ENCODE measurements around the gene LMF1. TPM values are rescaled to one million over a fixed set of nuclear protein-coding genes. Genes with fewer than 3 reads are reported as not detected.

The LMF1 gene
- total RNA-seq, 2 experiments from 2014 or later, result 21.3 to 22.6 TPM

DNA sequence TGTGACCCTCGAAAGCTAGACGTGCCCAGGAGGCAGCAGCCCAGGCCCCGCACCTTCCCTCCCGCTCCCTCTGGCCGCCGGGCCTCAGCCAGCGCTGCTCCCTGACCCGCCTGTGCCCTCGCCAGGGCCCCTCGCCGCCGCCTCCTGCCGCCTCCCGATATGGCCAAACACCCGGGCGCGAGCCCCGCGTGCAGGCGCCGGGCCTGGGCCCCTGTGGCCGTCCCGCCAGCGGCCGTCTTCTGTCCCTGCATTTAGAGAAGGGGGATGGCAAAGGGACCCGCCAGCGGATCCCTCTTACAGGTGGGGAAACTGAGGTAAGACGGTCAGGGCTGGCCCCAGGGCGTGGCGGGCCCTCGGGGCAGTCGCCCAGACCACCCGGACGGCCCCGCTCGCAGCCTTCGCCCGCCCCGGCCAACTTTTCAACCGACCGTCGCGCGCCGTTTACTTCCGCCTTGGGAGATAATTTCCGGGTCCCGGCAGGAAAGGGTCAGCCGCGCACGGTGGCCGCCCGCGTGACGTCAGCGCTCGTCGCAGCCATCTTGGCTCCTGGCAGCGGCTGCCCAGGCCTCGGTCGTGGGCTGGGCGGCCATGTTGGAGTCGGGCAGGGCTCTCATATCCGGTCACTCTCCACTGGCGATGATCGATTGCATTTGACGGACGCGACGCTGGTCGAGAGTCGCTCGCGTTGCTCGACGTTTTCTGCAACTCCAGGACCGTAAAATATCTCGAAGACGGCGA, 163.3 kb downstream of the LMF1 start:
- peak; percentile 91 for DNase-seq
- H3K27me3 Mint-ChIP-seq, result peaks cover 6% of the 10 kb centered on the region
- H3K27ac Mint-ChIP-seq, result peak overlapping the region; percentile 83
- peaks cover 16% of the 10 kb centered on the region for H3K4me1 Mint-ChIP-seq
- CTCF ChIA-PET, result interaction anchor here (0.7 to 1.3 kb wide), 2 partner anchors 19 to 52 kb away, joined by 5 to 6 read pairs; partner anchors contain the start of genes CHTF18 and RPUSD1
- POLR2A ChIA-PET, result interaction anchor here (0.8 to 1.5 kb wide), 5 partner anchors 12 to 171 kb away, joined by 3 to 8 read pairs (median 4); partner anchors contain the start of genes CHTF18, METTL26 and RPUSD1
- peaks cover 3% of the 10 kb centered on the region for H3K36me3 Mint-ChIP-seq (ENCODE audit: low read depth)
- no peaks in the 10 kb centered on the region for H3K9me3 Mint-ChIP-seq
- peak overlapping the region; percentile 97 for H3K4me3 Mint-ChIP-seq

DNA sequence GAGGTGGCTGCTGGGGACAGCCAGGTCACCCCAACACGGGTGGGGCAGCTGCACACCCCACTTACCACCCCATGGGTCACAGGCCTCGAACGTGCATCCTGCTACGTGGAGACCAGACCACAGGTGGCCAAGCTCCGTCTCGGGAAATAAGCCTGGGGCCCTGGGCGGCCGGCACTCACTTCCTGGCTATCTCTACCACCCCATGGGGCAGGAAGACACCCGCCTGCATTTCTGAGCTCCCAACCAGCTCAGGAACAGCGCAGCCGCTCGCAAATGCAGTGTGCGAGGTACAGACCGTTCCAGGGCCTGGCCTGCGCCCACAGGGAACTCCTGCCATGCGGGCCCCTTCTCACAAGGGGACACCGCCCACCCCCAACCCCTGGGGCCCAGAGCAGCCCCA, 165.3 kb downstream of the LMF1 start:
- peaks cover 5% of the 10 kb centered on the region for H3K27me3 Mint-ChIP-seq
- POLR2A ChIA-PET, result no interaction called here

GRCh38 chr16:804193-805048, 166.4 kb downstream of the LMF1 start:
- DNase-seq, result no peak
- H3K27me3 Mint-ChIP-seq, result peaks cover 7% of the 10 kb centered on the region
- no peaks in the 10 kb centered on the region for H3K9me3 Mint-ChIP-seq
- no peak overlapping the region for H3K27ac Mint-ChIP-seq
- H3K4me3 Mint-ChIP-seq, result no peak overlapping the region
- H3K36me3 Mint-ChIP-seq (ENCODE audit: low read depth), result peaks cover 3% of the 10 kb centered on the region
- POLR2A ChIA-PET, result interaction anchor here (1.0 to 2.5 kb wide), 4 partner anchors 15 to 159 kb away, joined by 3 to 9 read pairs (median 4); partner anchors contain the start of genes CHTF18, RPUSD1 and WDR24
- H3K4me1 Mint-ChIP-seq, result peaks cover 16% of the 10 kb centered on the region
- CTCF ChIA-PET, result interaction anchor here (1.7 kb wide), 1 partner anchor 20 kb away, joined by 3 read pairs; no protein-coding TSS in a partner anchor

More for the DNA sequence above, 165.3 kb downstream of the LMF1 start:
- CTCF ChIA-PET, result no interaction called here
- Mint-ChIP-seq H3K9me3 (no peaks in the 10 kb centered on the region), H3K4me3 (no peak overlapping the region), H3K27ac (no peak overlapping the region), H3K4me1 (peaks cover 16% of the 10 kb centered on the region), H3K36me3 (ENCODE audit: low read depth) (peaks cover 3% of the 10 kb centered on the region)
- DNase-seq, result no peak

DNA sequence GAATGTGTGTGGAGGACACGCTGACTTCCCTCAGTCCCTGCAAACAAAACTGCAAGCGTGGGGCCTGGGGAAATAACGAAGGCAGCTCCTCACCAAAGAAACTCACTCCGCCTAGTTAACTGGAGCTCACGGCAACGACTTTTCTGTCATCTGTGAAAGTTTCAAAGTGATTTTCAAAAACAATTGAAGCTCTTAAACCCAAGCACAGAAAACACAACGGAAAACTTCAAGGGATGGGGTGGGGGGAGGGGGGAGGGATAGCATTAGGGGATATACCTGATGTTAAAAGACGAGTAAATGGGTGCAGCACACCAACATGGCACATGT, 167.1 kb downstream of the LMF1 start:
- H3K9me3 Mint-ChIP-seq, result no peaks in the 10 kb centered on the region
- H3K27ac Mint-ChIP-seq, result no peak overlapping the region
- no peak overlapping the region for H3K4me3 Mint-ChIP-seq
- peaks cover 3% of the 10 kb centered on the region for H3K36me3 Mint-ChIP-seq (ENCODE audit: low read depth)
- no peak for DNase-seq
- H3K27me3 Mint-ChIP-seq, result peaks cover 7% of the 10 kb centered on the region
- peaks cover 15% of the 10 kb centered on the region for H3K4me1 Mint-ChIP-seq
- ChIA-PET CTCF (interaction anchor here (1.7 kb wide), 1 partner anchor 19 kb away, joined by 3 read pairs; no protein-coding TSS in a partner anchor), POLR2A (interaction anchor here (1.0 to 2.5 kb wide), 4 partner anchors 14 to 160 kb away, joined by 3 to 9 read pairs (median 4); partner anchors contain the start of genes CHTF18, RPUSD1 and WDR24)

Other genes with a start within 250 kb of the LMF1 start
- gene ANTKMT, start 249.8 kb downstream of the LMF1 start, total RNA-seq, result 1 to 10 TPM; 8.4 to 9.3 TPM
- gene CCDC78, start 244.5 kb downstream of the LMF1 start, total RNA-seq, result 1 to 10 TPM; 1.9 to 2.3 TPM
- gene HAGHL, start 243.9 kb downstream of the LMF1 start, total RNA-seq, result 1 to 10 TPM; 8.9 to 9.1 TPM
- gene CIAO3, start 230.0 kb downstream of the LMF1 start, total RNA-seq, result 10 to 100 TPM; 34.0 to 34.8 TPM
- not detected for gene MSLN, start 210.2 kb downstream of the LMF1 start, total RNA-seq
- gene RPUSD1, start 182.6 kb downstream of the LMF1 start, total RNA-seq, result 10 to 100 TPM; 22.2 to 22.3 TPM
- 10 to 100 TPM; 77.6 to 80.0 TPM for gene CHTF18, start 182.4 kb downstream of the LMF1 start, total RNA-seq
- gene GNG13, start 170.2 kb downstream of the LMF1 start, total RNA-seq, result not detected
- under 1 TPM; 0.10 to 0.13 TPM for gene SOX8, start 10.8 kb upstream of the LMF1 start, total RNA-seq
- not detected for gene SSTR5, start 101.8 kb upstream of the LMF1 start, total RNA-seq
- not detected for gene C1QTNF8, start 125.3 kb upstream of the LMF1 start, total RNA-seq
- under 1 TPM; 0.58 to 0.83 TPM for gene CACNA1H, start 182.1 kb upstream of the LMF1 start, total RNA-seq

Data from activated CD4-positive, alpha-beta memory T cell treated with anti-CD3 and anti-CD28 coated beads, Interleukin-2, amount 10 ng/mL, durations not matched to agents 7 days and 5 days (primary cell).